Stimulated activated CD4-positive, alpha-beta T cell treated with anti-CD3 and anti-CD28 coated beads, Interleukin-12 subunit alpha, Interleukin-12 subunit beta, amount 100 ng/mL, for 24 hours (primary cell): ENCODE results near the gene KLC1.
A peak's percentile ranks its signal among the peaks of the same experiment; 100 is the strongest.
"Not testable (repeated sequence)": the region's sequence is repeated elsewhere in the genome, so short reads cannot be mapped to it uniquely, and the experiment has no call there.

ENCODE experiments used
- DNase-seq, 2 experiments: peaks; one replicate each; pipeline ENCODE4 v3.0.0-alpha.2; 2020; ENCODE audit warnings: low read depth in 2 of 2

The KLC1 gene

GRCh38 chr14:103625356-103626095, 3.5 kb upstream of the KLC1 start:
- peak in 1 of 2 experiments; percentile 11 for DNase-seq

GRCh38 chr14:103626146-103626850, 2.7 kb upstream of the KLC1 start:
- DNase-seq = no peak

- DNase-seq = no peak
Observed at GRCh38 chr14:103627073-103628025, 1.7 kb upstream of the KLC1 start.

- DNase-seq = no peak
Observed at GRCh38 chr14:103628221-103628683, 759 bp upstream of the KLC1 start.

- DNase-seq = peak in 1 of 2 experiments; percentile 45
Observed at GRCh38 chr14:103629503-103630121, 601 bp downstream of the KLC1 start.

- no peak for DNase-seq
Observed at GRCh38 chr14:103630364-103631108, 1.5 kb downstream of the KLC1 start.

GRCh38 chr14:103633391-103633790, 4.4 kb downstream of the KLC1 start:
- DNase-seq = no peak

- no peak for DNase-seq
Observed at GRCh38 chr14:103634156-103634555, 5.1 kb downstream of the KLC1 start.

GRCh38 chr14:103638594-103638993, 9.6 kb downstream of the KLC1 start:
- DNase-seq = no peak

- DNase-seq = no peak
Observed at GRCh38 chr14:103641161-103641560, 12.2 kb downstream of the KLC1 start.

- no peak for DNase-seq
Observed at GRCh38 chr14:103646189-103646588, 17.2 kb downstream of the KLC1 start.

GRCh38 chr14:103649001-103649400, 20.0 kb downstream of the KLC1 start:
- no peak for DNase-seq

- DNase-seq = no peak
Observed at GRCh38 chr14:103650213-103650612, 21.2 kb downstream of the KLC1 start.

- DNase-seq = no peak
Observed at GRCh38 chr14:103651585-103651984, 22.6 kb downstream of the KLC1 start.

- DNase-seq = no peak
Observed at GRCh38 chr14:103652806-103653205, 23.8 kb downstream of the KLC1 start.

GRCh38 chr14:103653336-103653735, 24.3 kb downstream of the KLC1 start:
- not testable (repeated sequence) for DNase-seq

- DNase-seq = no peak
Observed at GRCh38 chr14:103653805-103654204, 24.8 kb downstream of the KLC1 start.

- DNase-seq = no peak
Observed at GRCh38 chr14:103654619-103655018, 25.6 kb downstream of the KLC1 start.

GRCh38 chr14:103656031-103656755, 27.2 kb downstream of the KLC1 start:
- no peak for DNase-seq

- no peak for DNase-seq
Observed at GRCh38 chr14:103656756-103657133, 27.7 kb downstream of the KLC1 start.
